BLaER1 treated with 17β-estradiol and CSF1 and Interleukin-3, amounts not matched to agents 10 nM and 100 nM (cell line): ENCODE measurements around the gene PMM1.
"Not testable (repeated sequence)": the region's sequence is repeated elsewhere in the genome, so short reads cannot be mapped to it uniquely, and the experiment has no call there.

Source experiments
- H3K27ac ChIP-seq, 11 experiments: shearing (Covaris generic); formaldehyde crosslinking; 2 replicates each; pipeline ENCODE4 v1.8.1; 2022
- H3K27me3 ChIP-seq, 11 experiments: shearing (Covaris generic); formaldehyde crosslinking; 2 replicates each; pipeline ENCODE4 v1.8.1; 2022
- H3K36me3 ChIP-seq, 11 experiments: shearing (Covaris generic); formaldehyde crosslinking; 2 replicates each; pipeline ENCODE4 v1.8.1; 2022
- H3K4me1 ChIP-seq, 10 experiments: shearing (Covaris generic); formaldehyde crosslinking; 2 replicates each; pipeline ENCODE4 v1.8.1; 2022
- H3K4me2 ChIP-seq, 11 experiments: shearing (Covaris generic); formaldehyde crosslinking; 2 replicates each; pipeline ENCODE4 v1.8.1; 2022
- H3K4me3 ChIP-seq, 10 experiments: shearing (Covaris generic); formaldehyde crosslinking; 2 replicates each; pipeline ENCODE4 v1.8.1; 2022
- H3K9ac ChIP-seq, 11 experiments: shearing (Covaris generic); formaldehyde crosslinking; 2 replicates each; pipeline ENCODE4 v1.8.1; 2022
- H3K9me3 ChIP-seq, 11 experiments: shearing (Covaris generic); formaldehyde crosslinking; replicated peaks in 1 of 11; 2 replicates each; pipeline ENCODE4 v1.8.1; 2022
- H4K20me1 ChIP-seq, 11 experiments: shearing (Covaris generic); formaldehyde crosslinking; 2 replicates each; pipeline ENCODE4 v1.8.1; 2022
- Cebpa-rat ChIP-seq, 11 experiments: shearing (Covaris generic); IDR thresholded peaks; 2 replicates each; pipeline ENCODE4 v1.8.1; 2022

PMM1 gene

GRCh38 chr22:41563051-41563711 lies 26.5 kb downstream of the PMM1 start:
- Histone ChIP-seq H3K9ac (peak overlapping the region in 2 of 11 experiments; percentile 9 to 50; a peak in 2 of 22 replicates), H3K9me3 (no peaks in the 10 kb centered on the region), H3K27ac (no peak overlapping the region), H3K4me2 (peak overlapping the region; percentile 42 to 75 (median 69)), H3K4me3 (no peak overlapping the region), H3K4me1 (peaks cover 14 to 35% (median 25%) of the 10 kb centered on the region in 10 experiments), H3K27me3 (peaks cover 0 to 27% (median 18%) of the 10 kb centered on the region in 11 experiments; a peak in 19 of 22 replicates), H3K36me3 (no peaks in the 10 kb centered on the region), H4K20me1 (peaks cover 0 to 15% (median 0%) of the 10 kb centered on the region in 11 experiments; a peak in 2 of 22 replicates)
- TF ChIP-seq Cebpa-rat (IDR thresholded peaks at IDR 0.05), result no peak

GRCh38 chr22:41562461-41562860 lies 27.2 kb downstream of the PMM1 start:
- Histone ChIP-seq H3K9ac (peak overlapping the region in 2 of 11 experiments; percentile 9 to 50; a peak in 3 of 22 replicates), H3K27me3 (peaks cover 0 to 27% (median 18%) of the 10 kb centered on the region in 11 experiments; a peak in 19 of 22 replicates), H3K27ac (no peak overlapping the region), H3K4me1 (peaks cover 19 to 42% (median 32%) of the 10 kb centered on the region in 10 experiments), H3K4me3 (no peak overlapping the region), H3K9me3 (no peaks in the 10 kb centered on the region), H4K20me1 (peaks cover 0 to 15% (median 0%) of the 10 kb centered on the region in 11 experiments; a peak in 2 of 22 replicates), H3K36me3 (no peaks in the 10 kb centered on the region), H3K4me2 (peak overlapping the region; percentile 42 to 75 (median 69); a peak in 20 of 22 replicates)
- no peak for TF ChIP-seq Cebpa-rat (IDR thresholded peaks at IDR 0.05)

- no peak overlapping the region for H3K27ac ChIP-seq
- peaks cover 0 to 27% (median 18%) of the 10 kb centered on the region in 11 experiments; a peak in 19 of 22 replicates for H3K27me3 ChIP-seq
- TF ChIP-seq Cebpa-rat (IDR thresholded peaks at IDR 0.05), result no peak
- no peaks in the 10 kb centered on the region for H3K9me3 ChIP-seq
- H3K9ac ChIP-seq, result no peak overlapping the region
- peak overlapping the region in 6 of 11 experiments; percentile 61 to 75 (median 70); a peak in 5 of 22 replicates for H3K4me2 ChIP-seq
- H3K4me3 ChIP-seq, result no peak overlapping the region
- H3K36me3 ChIP-seq, result no peaks in the 10 kb centered on the region
- H3K4me1 ChIP-seq, result peaks cover 24 to 48% (median 38%) of the 10 kb centered on the region in 10 experiments
- H4K20me1 ChIP-seq, result peaks cover 0 to 15% (median 0%) of the 10 kb centered on the region in 11 experiments; a peak in 2 of 22 replicates
Measured at GRCh38 chr22:41561788-41562187, 27.9 kb downstream of the PMM1 start.

- Histone ChIP-seq H3K4me3 (no peak overlapping the region), H3K9ac (no peak overlapping the region), H4K20me1 (peaks cover 0 to 15% (median 0%) of the 10 kb centered on the region in 11 experiments; a peak in 2 of 22 replicates), H3K27me3 (peaks cover 0 to 27% (median 18%) of the 10 kb centered on the region in 11 experiments; a peak in 19 of 22 replicates), H3K4me2 (peak overlapping the region in 4 of 11 experiments; percentile 10 to 37 (median 25); a peak in 3 of 22 replicates), H3K36me3 (no peaks in the 10 kb centered on the region), H3K27ac (no peak overlapping the region), H3K9me3 (no peaks in the 10 kb centered on the region), H3K4me1 (peaks cover 29 to 52% (median 43%) of the 10 kb centered on the region in 10 experiments)
- no peak for TF ChIP-seq Cebpa-rat (IDR thresholded peaks at IDR 0.05)
Measured at GRCh38 chr22:41561335-41561734, 28.3 kb downstream of the PMM1 start.

GRCh38 chr22:41560095-41560471 lies 29.6 kb downstream of the PMM1 start:
- no peak overlapping the region for H3K27ac ChIP-seq
- peaks cover 0 to 27% (median 18%) of the 10 kb centered on the region in 11 experiments; a peak in 19 of 22 replicates for H3K27me3 ChIP-seq
- no peak overlapping the region for H3K4me2 ChIP-seq
- no peak for TF ChIP-seq Cebpa-rat (IDR thresholded peaks at IDR 0.05)
- H3K4me3 ChIP-seq, result no peak overlapping the region
- peaks cover 0 to 15% (median 0%) of the 10 kb centered on the region in 11 experiments; a peak in 2 of 22 replicates for H4K20me1 ChIP-seq
- no peak overlapping the region for H3K9ac ChIP-seq
- peaks cover 29 to 51% (median 44%) of the 10 kb centered on the region in 10 experiments for H3K4me1 ChIP-seq
- no peaks in the 10 kb centered on the region for H3K9me3 ChIP-seq
- H3K36me3 ChIP-seq, result no peaks in the 10 kb centered on the region

- H3K36me3 ChIP-seq, H3K9me3 ChIP-seq, H3K4me3 ChIP-seq: not testable (repeated sequence)
- H3K4me1 ChIP-seq, result peaks cover 25 to 48% (median 38%) of the 10 kb centered on the region in 10 experiments
- peaks cover 0 to 27% (median 18%) of the 10 kb centered on the region in 11 experiments; a peak in 19 of 22 replicates for H3K27me3 ChIP-seq
- peaks cover 0 to 15% (median 0%) of the 10 kb centered on the region in 11 experiments; a peak in 2 of 22 replicates for H4K20me1 ChIP-seq
- peak overlapping the region; percentile 67 to 95 (median 87); a peak in 21 of 22 replicates for H3K4me2 ChIP-seq
- H3K27ac ChIP-seq, result peak overlapping the region in 6 of 11 experiments; percentile 69 to 87 (median 74); a peak in 9 of 22 replicates
- peak overlapping the region in 2 of 11 experiments; percentile 66 to 76; a peak in 2 of 22 replicates for H3K9ac ChIP-seq
Measured at GRCh38 chr22:41558241-41558630, 31.4 kb downstream of the PMM1 start.

GRCh38 chr22:41557401-41558240 lies 32.0 kb downstream of the PMM1 start:
- Histone ChIP-seq H3K27ac (peak overlapping the region in 10 of 11 experiments; percentile 62 to 87 (median 77); a peak in 20 of 22 replicates), H3K4me2 (peak overlapping the region; percentile 75 to 95 (median 87)), H3K36me3 (no peaks in the 10 kb centered on the region), H3K9ac (peak overlapping the region in 10 of 11 experiments; percentile 53 to 79 (median 70); a peak in 18 of 22 replicates), H3K4me1 (peaks cover 19 to 42% (median 32%) of the 10 kb centered on the region in 10 experiments), H3K9me3 (no peaks in the 10 kb centered on the region), H3K4me3 (peak overlapping the region in 1 of 10 experiments; percentile 25; a peak in 1 of 20 replicates), H4K20me1 (peaks cover 0 to 14% (median 0%) of the 10 kb centered on the region in 11 experiments; a peak in 2 of 22 replicates), H3K27me3 (peaks cover 0 to 25% (median 18%) of the 10 kb centered on the region in 11 experiments; a peak in 19 of 22 replicates)
- no peak for TF ChIP-seq Cebpa-rat (IDR thresholded peaks at IDR 0.05)

GRCh38 chr22:41556561-41556960 lies 33.1 kb downstream of the PMM1 start:
- no peaks in the 10 kb centered on the region for H3K9me3 ChIP-seq
- peak overlapping the region in 9 of 11 experiments; percentile 62 to 87 (median 78); a peak in 17 of 22 replicates for H3K27ac ChIP-seq
- TF ChIP-seq Cebpa-rat (IDR thresholded peaks at IDR 0.05), result no peak

More at GRCh38 chr22:41556561-41556960, 33.1 kb downstream of the PMM1 start:
- Histone ChIP-seq H4K20me1 (peaks cover 0 to 6% (median 0%) of the 10 kb centered on the region in 11 experiments; a peak in 2 of 22 replicates), H3K9ac (peak overlapping the region in 10 of 11 experiments; percentile 14 to 79 (median 70); a peak in 17 of 22 replicates), H3K27me3 (peaks cover 0 to 14% (median 10%) of the 10 kb centered on the region in 11 experiments; a peak in 19 of 22 replicates), H3K4me3 (no peak overlapping the region), H3K36me3 (no peaks in the 10 kb centered on the region), H3K4me2 (peak overlapping the region; percentile 75 to 95 (median 87); a peak in 21 of 22 replicates), H3K4me1 (peaks cover 15 to 34% (median 26%) of the 10 kb centered on the region in 10 experiments)
